ENCODE measurements around the gene ZNF730. TPM values are rescaled to one million over a fixed set of nuclear protein-coding genes. Genes with fewer than 3 reads are reported as not detected.

The ZNF730 gene
- total and polyA plus RNA-seq, 12 donors: 0.13 to 3.4 (median 0.28) TPM; not detected in 7

Other genes starting within 250 kb of the ZNF730 start
- 1 to 10 TPM in 1 of 9 donors, under 1 TPM in 7, not detected in 1; 0.11 to 2.3 (median 0.63) TPM for gene ZNF728, start 113.8 kb upstream of the ZNF730 start, total RNA-seq
- gene ZNF728, start 113.8 kb upstream of the ZNF730 start, polyA plus RNA-seq: under 1 TPM in 2 of 3 donors, not detected in 1; 0.07 to 0.35 TPM
- gene ZNF724, start 133.4 kb downstream of the ZNF730 start, total RNA-seq: 1 to 10 TPM in 6 of 9 donors, under 1 TPM in 3; 0.36 to 8.3 (median 1.8) TPM
- under 1 TPM; 0.07 to 0.95 (median 0.72) TPM for gene ZNF724, start 133.4 kb downstream of the ZNF730 start, polyA plus RNA-seq